Neural progenitor cell (in vitro differentiated cells): ENCODE results near the gene MMD. TPM values are rescaled to one million over a fixed set of nuclear protein-coding genes. Genes with fewer than 3 reads are reported as not detected.

ENCODE experiments used
- DNase-seq: peaks from one replicate; pipeline ENCODE4 v3.0.0-alpha.2; 2016; ENCODE audit warnings: low spot score
- H2AFZ ChIP-seq: fragments of 200-600 bp; sonication (generic); replicated peaks from 2 replicates; pipeline ENCODE4 v1.6.1; 2016; ENCODE audit warnings: antibody characterized with exemption
- H3F3A ChIP-seq: fragments of 200-600 bp; sonication (generic); 2 replicates; pipeline ENCODE4 v1.6.1; 2016; ENCODE audit warnings: antibody characterized with exemption, low read depth
- H3K27ac ChIP-seq: fragments of 200-600 bp; sonication (generic); 2 replicates; pipeline ENCODE4 v1.5.1; 2016; ENCODE audit warnings: mild to moderate bottlenecking
- H3K27me3 ChIP-seq: fragments of 200-600 bp; sonication (generic); 2 replicates; pipeline ENCODE4 v1.6.1; 2016; ENCODE audit warnings: mild to moderate bottlenecking, moderate library complexity
- H3K36me3 ChIP-seq: fragments of 200-600 bp; sonication (generic); 2 replicates; pipeline ENCODE4 v1.5.1; 2016
- H3K4me1 ChIP-seq: fragments of 200-600 bp; sonication (generic); 2 replicates; pipeline ENCODE4 v1.6.1; 2016; ENCODE audit warnings: mixed run types
- H3K4me2 ChIP-seq: fragments of 200-600 bp; sonication (generic); 2 replicates; pipeline ENCODE4 v1.6.1; 2016
- H3K4me3 ChIP-seq: fragments of 200-600 bp; sonication (generic); 2 replicates; pipeline ENCODE4 v1.5.1; 2016
- H3K79me2 ChIP-seq: fragments of 200-600 bp; sonication (generic); 2 replicates; pipeline ENCODE4 v1.6.1; 2016; ENCODE audit warnings: low read depth
- H3K9ac ChIP-seq: fragments of 200-600 bp; sonication (generic); 2 replicates; pipeline ENCODE4 v1.6.1; 2016
- H3K9me3 ChIP-seq: fragments of 200-600 bp; sonication (generic); 2 replicates; pipeline ENCODE4 v1.5.1; 2016; ENCODE audit warnings: low read depth
- H4K20me1 ChIP-seq: fragments of 200-600 bp; sonication (generic); 2 replicates; pipeline ENCODE4 v1.6.1; 2016; ENCODE audit warnings: low read depth
- H3K27ac Mint-ChIP-seq: 3 replicates; pipeline ENCODE4 v1.8.0; 2021; ENCODE audit warnings: mixed read lengths
- H3K27me3 Mint-ChIP-seq: 2 replicates; pipeline ENCODE4 v1.8.0; 2022; ENCODE audit warnings: low read depth, mild to moderate bottlenecking, inconsistent platforms, moderate library complexity, mixed read lengths; ENCODE audit not compliant: insufficient read depth
- H3K36me3 Mint-ChIP-seq: 3 replicates; pipeline ENCODE4 v1.8.0; 2021; ENCODE audit warnings: mixed read lengths
- H3K4me1 Mint-ChIP-seq: 3 replicates; pipeline ENCODE4 v1.8.0; 2021; ENCODE audit warnings: mixed read lengths
- H3K4me3 Mint-ChIP-seq: 3 replicates; pipeline ENCODE4 v1.8.0; 2021; ENCODE audit warnings: mild to moderate bottlenecking, moderate library complexity, mixed read lengths
- H3K9me3 Mint-ChIP-seq: 3 replicates; pipeline ENCODE4 v1.8.0; 2020; ENCODE audit warnings: mixed read lengths
- CTCF ChIP-seq: fragments of 200-600 bp; sonication (generic); IDR thresholded peaks from 2 replicates; pipeline ENCODE4 v1.5.1; 2017; ENCODE audit warnings: antibody characterized with exemption, mild to moderate bottlenecking
- EZH2 ChIP-seq: fragments of 200-600 bp; sonication (generic); IDR thresholded peaks from 2 replicates; pipeline ENCODE4 v1.6.1; 2017; ENCODE audit warnings: antibody characterized with exemption, mild to moderate bottlenecking, moderate library complexity
- EZH2phosphoT487 ChIP-seq: fragments of 200-600 bp; sonication (generic); IDR thresholded peaks from 2 replicates; pipeline ENCODE4 v1.6.1; 2017; ENCODE audit warnings: antibody characterized with exemption
- total RNA-seq: library from RNA; depleted of rRNA; stranded (reverse); fragments of >200 nt; gene quantifications from 2 replicates; pipeline ENCODE4 v1.2.3, GENCODE V29; 2015; ENCODE audit warnings: low replicate concordance

Gene MMD
- total RNA-seq, 1 donor from 2014 or later = 122 TPM

DNA sequence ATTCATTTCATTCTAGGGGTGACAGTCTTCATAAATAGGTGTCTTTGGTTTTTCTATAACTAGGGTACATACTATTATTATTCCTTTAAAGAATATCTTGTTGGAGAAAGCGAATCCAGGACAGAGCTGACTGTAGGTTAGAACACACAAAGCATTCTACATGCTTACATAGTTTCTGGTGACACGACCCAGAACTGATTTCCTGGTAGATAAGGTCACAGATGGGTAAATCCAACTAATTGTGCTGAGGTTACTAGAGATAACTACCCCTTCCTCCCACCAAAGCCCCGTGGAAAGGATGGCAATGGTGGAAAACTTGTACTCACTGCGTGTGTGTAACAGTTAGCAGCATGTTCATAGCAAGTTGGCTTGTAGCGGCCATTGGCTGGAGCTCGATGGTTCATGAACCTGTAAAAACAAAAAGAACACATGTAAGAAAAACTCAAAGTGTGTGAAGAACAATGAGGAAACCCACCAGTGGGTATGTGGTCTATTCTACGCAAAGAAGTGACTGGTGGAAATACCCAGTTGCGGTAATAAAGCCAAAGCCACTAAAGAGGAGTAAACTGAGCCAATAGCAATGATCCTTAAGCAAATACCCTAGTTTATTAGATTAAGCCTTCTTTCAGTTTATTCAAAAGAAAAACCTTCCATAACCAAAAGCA, 7.7 kb downstream of the MMD start:
- Histone ChIP-seq H2AFZ (no peak overlapping the region), H3K9ac (no peak overlapping the region), H3K9me3 (no peaks in the 10 kb centered on the region), H3K79me2 (peaks cover 50% of the 10 kb centered on the region), H3F3A (no peaks in the 10 kb centered on the region), H3K27me3 (no peaks in the 10 kb centered on the region), H3K4me2 (no peak overlapping the region), H3K27ac (no peak overlapping the region), H4K20me1 (peaks cover 9% of the 10 kb centered on the region), H3K36me3 (peaks cover 19% of the 10 kb centered on the region), H3K4me1 (peaks cover 9% of the 10 kb centered on the region), H3K4me3 (no peak overlapping the region)
- Mint-ChIP-seq H3K4me1 (peaks cover 2% of the 10 kb centered on the region), H3K36me3 (peaks cover 52% of the 10 kb centered on the region), H3K9me3 (peaks cover 16% of the 10 kb centered on the region), H3K27ac (no peak overlapping the region), H3K4me3 (no peak overlapping the region), H3K27me3 (no peaks in the 10 kb centered on the region)
- DNase-seq = no peak
- no peak for TF ChIP-seq CTCF
- TF ChIP-seq EZH2 = no peak
- no peak for TF ChIP-seq EZH2phosphoT487

DNA sequence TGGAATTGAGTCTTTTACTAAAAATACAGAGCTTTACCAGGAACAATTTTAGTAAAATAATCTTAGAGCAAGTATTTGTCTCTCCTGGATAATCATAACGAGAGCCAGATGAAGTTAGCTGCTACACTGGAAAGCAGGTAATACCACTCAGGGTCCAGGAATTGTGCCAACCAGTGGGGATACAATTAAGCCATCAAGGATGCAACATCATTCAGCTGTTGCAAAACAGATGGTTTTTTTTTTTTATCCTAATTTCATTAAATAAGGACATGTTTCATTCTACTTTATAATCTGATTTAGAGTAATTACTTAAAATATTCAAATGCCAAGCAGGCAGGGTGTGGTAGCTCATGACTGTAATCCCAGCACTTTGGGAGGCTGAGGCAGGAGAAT, 10.2 kb downstream of the MMD start:
- Mint-ChIP-seq H3K4me3 (no peak overlapping the region), H3K27ac (no peak overlapping the region), H3K36me3 (peaks cover 39% of the 10 kb centered on the region), H3K27me3 (no peaks in the 10 kb centered on the region), H3K9me3 (peaks cover 1% of the 10 kb centered on the region), H3K4me1 (peaks cover 2% of the 10 kb centered on the region)
- Histone ChIP-seq H4K20me1 (peaks cover 12% of the 10 kb centered on the region), H3K4me1 (peaks cover 9% of the 10 kb centered on the region), H3F3A (no peaks in the 10 kb centered on the region), H3K9me3 (no peaks in the 10 kb centered on the region), H3K27ac (no peak overlapping the region), H3K27me3 (no peaks in the 10 kb centered on the region), H3K4me3 (no peak overlapping the region), H3K36me3 (peaks cover 19% of the 10 kb centered on the region), H3K79me2 (peaks cover 25% of the 10 kb centered on the region), H3K9ac (no peak overlapping the region), H3K4me2 (no peak overlapping the region), H2AFZ (no peak overlapping the region)
- DNase-seq = no peak
- TF ChIP-seq CTCF = no peak
- TF ChIP-seq EZH2 = no peak
- no peak for TF ChIP-seq EZH2phosphoT487

DNA sequence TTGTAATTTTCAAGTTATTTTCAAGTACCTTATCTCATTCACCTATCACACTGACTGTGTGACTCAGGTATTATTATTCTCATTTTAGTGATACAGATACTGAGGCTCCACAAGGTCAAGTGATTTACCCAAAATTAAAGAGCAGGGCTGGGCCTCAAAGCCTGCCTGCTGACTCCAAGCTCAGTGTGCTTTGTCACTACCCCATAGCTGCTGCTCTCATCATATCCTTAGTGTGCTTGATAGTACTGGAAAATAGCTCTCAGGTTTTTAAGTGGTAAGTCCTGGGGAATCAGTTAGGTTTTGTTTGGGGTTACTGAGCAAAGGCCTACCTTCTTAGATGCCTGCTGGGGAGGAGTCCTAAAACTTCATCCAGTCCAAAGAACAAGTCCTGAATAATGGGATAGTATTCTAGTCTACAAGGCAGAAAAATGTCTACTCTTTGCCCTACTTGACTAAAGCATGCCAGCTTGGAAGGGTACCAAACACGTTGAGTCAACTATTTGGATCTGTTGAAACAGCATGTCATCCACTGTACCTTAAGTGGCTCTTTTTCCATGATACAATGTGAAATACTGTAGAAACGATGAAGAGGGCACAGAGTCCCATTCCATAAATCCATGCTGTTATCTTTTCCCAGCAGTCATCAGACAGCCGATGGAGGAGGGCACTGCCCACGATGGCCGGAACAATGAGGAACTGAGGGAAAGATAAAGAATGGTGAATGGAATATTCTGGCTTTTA, 10.7 kb downstream of the MMD start:
- no peak overlapping the region for H3K4me3 Mint-ChIP-seq
- H3K4me2 ChIP-seq = no peak overlapping the region
- no peak overlapping the region for H3K27ac Mint-ChIP-seq
- no peaks in the 10 kb centered on the region for H3F3A ChIP-seq
- H3K27ac ChIP-seq = no peak overlapping the region
- H3K36me3 Mint-ChIP-seq = peaks cover 38% of the 10 kb centered on the region
- peaks cover 12% of the 10 kb centered on the region for H4K20me1 ChIP-seq
- H3K79me2 ChIP-seq = peaks cover 19% of the 10 kb centered on the region
- peaks cover 2% of the 10 kb centered on the region for H3K4me1 Mint-ChIP-seq
- no peaks in the 10 kb centered on the region for H3K27me3 ChIP-seq
- TF ChIP-seq CTCF = no peak
- TF ChIP-seq EZH2phosphoT487 = no peak
- no peak for TF ChIP-seq EZH2
- H3K36me3 ChIP-seq = peaks cover 19% of the 10 kb centered on the region
- no peak overlapping the region for H3K9ac ChIP-seq
- H3K4me1 ChIP-seq = peaks cover 9% of the 10 kb centered on the region
- no peak for DNase-seq
- H3K9me3 Mint-ChIP-seq = no peaks in the 10 kb centered on the region
- no peak overlapping the region for H3K4me3 ChIP-seq
- H2AFZ ChIP-seq = no peak overlapping the region
- H3K9me3 ChIP-seq = no peaks in the 10 kb centered on the region
- no peaks in the 10 kb centered on the region for H3K27me3 Mint-ChIP-seq
